AG10803 (cell line): ENCODE data around the gene ZMIZ1.

Source experiments
- DNase-seq: peaks from one replicate; pipeline ENCODE4 v3.0.0; 2010; ENCODE audit warnings: low read depth
- H3K4me3 ChIP-seq: 2 replicates; pipeline ENCODE4 v1.5.1; 2011; ENCODE audit warnings: mild to moderate bottlenecking, low read length, control low read depth
- CTCF ChIP-seq: conservative IDR thresholded peaks from 2 replicates; pipeline ENCODE4 v1.5.1; 2011; ENCODE audit warnings: mild to moderate bottlenecking, low read length, control low read depth, inconsistent platforms

The ZMIZ1 gene

GRCh38 chr10:79347894-79348639 is 279.3 kb downstream of the ZMIZ1 start:
- TF ChIP-seq CTCF, result no peak
- peak overlapping the region; percentile 86 for H3K4me3 ChIP-seq
- peak; percentile 77 for DNase-seq

GRCh38 chr10:79348640-79348988 is 279.8 kb downstream of the ZMIZ1 start:
- peak overlapping the region; percentile 86 for H3K4me3 ChIP-seq
- DNase-seq, result no peak
- TF ChIP-seq CTCF, result no peak

GRCh38 chr10:79349072-79349491 is 280.3 kb downstream of the ZMIZ1 start:
- DNase-seq, result no peak
- H3K4me3 ChIP-seq, result peak overlapping the region; percentile 86
- TF ChIP-seq CTCF, result no peak

GRCh38 chr10:79349766-79350406 is 281.1 kb downstream of the ZMIZ1 start:
- no peak for TF ChIP-seq CTCF
- DNase-seq, result no peak
- H3K4me3 ChIP-seq, result no peak overlapping the region

- no peak overlapping the region for H3K4me3 ChIP-seq
- no peak for DNase-seq
- no peak for TF ChIP-seq CTCF
Observed at GRCh38 chr10:79350407-79351154, 281.8 kb downstream of the ZMIZ1 start.

- DNase-seq, result no peak
- H3K4me3 ChIP-seq, result no peak overlapping the region
- TF ChIP-seq CTCF, result no peak
Observed at GRCh38 chr10:79351332-79351731, 282.6 kb downstream of the ZMIZ1 start.
